ENCODE results near the gene EXOSC1. TPM values are rescaled to one million over a fixed set of nuclear protein-coding genes. Genes with fewer than 3 reads are reported as not detected.
A peak's percentile ranks its signal among the peaks of the same experiment; 100 is the strongest.

The EXOSC1 gene
- total RNA-seq, 1 experiment from 2014 or later: 47.1 TPM

DNA sequence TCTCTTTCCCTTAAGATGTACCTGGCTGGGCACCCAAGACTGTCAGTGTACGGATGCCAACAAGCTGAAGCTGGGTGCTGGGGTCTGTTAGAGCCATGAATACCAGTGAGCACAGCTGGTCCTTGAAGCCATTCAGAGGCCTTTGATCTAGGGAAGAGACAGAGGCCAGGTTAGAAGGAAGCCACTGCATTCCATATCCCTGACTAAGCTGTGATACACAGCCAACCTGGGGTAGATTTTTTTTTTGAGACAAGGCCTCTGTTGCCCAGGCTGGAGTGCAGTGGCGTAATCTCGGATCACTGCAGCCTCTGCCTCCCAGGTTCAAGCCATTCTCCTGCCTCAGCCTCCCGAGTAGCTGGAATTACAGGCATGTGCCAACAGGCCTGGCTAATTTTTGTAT is 20.9 kb upstream of the EXOSC1 start:
- peaks cover 8% of the 10 kb centered on the region; the same call in 1 of the 2 replicates for H3K36me3 ChIP-seq (ENCODE audit: insufficient read depth, low read length)
- no peak overlapping the region for H3K27ac ChIP-seq (ENCODE audit: low read length)
- H3K9ac ChIP-seq (ENCODE audit: low read length): no peak overlapping the region
- H3K9me3 ChIP-seq (ENCODE audit: low read length): no peaks in the 10 kb centered on the region
- no peaks in the 10 kb centered on the region for H3K9me2 ChIP-seq (replicated peaks; ENCODE audit: insufficient read depth, low read length)
- DNase-seq: no peak
- H3K79me2 ChIP-seq (ENCODE audit: low read length): no peaks in the 10 kb centered on the region
- H4K20me1 ChIP-seq (ENCODE audit: insufficient read depth, low read depth, low read length): no peaks in the 10 kb centered on the region
- H3K4me3 ChIP-seq (ENCODE audit: low read length): no peak overlapping the region
- no peak overlapping the region for H3K4me2 ChIP-seq (ENCODE audit: low read depth, low read length, poor library complexity, severe bottlenecking)
- H3K4me1 ChIP-seq (ENCODE audit: low read length): no peaks in the 10 kb centered on the region
- no peak overlapping the region for H2AFZ ChIP-seq (ENCODE audit: low read length)
- no peaks in the 10 kb centered on the region for H3K27me3 ChIP-seq (ENCODE audit: low read length)

DNA sequence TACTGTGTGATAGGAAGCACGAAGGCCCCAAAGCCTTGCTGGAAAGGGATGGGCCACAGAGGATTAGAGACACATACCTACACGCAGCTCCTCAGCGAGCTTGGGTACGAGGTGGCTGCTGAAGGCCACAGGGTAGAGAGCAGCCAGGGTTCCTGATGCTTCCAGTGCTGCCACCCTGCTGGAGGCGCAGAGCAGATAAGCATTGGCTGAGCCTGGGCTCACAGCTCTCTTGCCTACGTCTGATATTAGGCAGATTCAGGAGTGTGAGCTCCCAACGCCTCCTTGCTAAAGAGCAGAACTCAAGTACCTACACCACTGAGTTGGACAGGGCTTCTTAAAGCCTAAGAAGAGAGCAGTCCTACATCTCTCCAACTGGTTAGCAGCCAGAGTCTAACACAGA is 20.2 kb upstream of the EXOSC1 start:
- no peaks in the 10 kb centered on the region for H3K9me3 ChIP-seq (ENCODE audit: low read length)
- no peak overlapping the region for H3K4me2 ChIP-seq (ENCODE audit: low read depth, low read length, poor library complexity, severe bottlenecking)
- no peaks in the 10 kb centered on the region for H3K9me2 ChIP-seq (replicated peaks; ENCODE audit: insufficient read depth, low read length)
- no peaks in the 10 kb centered on the region for H3K4me1 ChIP-seq (ENCODE audit: low read length)
- no peaks in the 10 kb centered on the region for H4K20me1 ChIP-seq (ENCODE audit: insufficient read depth, low read depth, low read length)
- H3K4me3 ChIP-seq (ENCODE audit: low read length): no peak overlapping the region
- no peak overlapping the region for H2AFZ ChIP-seq (ENCODE audit: low read length)
- H3K27ac ChIP-seq (ENCODE audit: low read length): no peak overlapping the region
- H3K9ac ChIP-seq (ENCODE audit: low read length): no peak overlapping the region
- H3K36me3 ChIP-seq (ENCODE audit: insufficient read depth, low read length): peaks cover 8% of the 10 kb centered on the region; the same call in 1 of the 2 replicates
- no peaks in the 10 kb centered on the region for H3K27me3 ChIP-seq (ENCODE audit: low read length)
- no peak for DNase-seq
- H3K79me2 ChIP-seq (ENCODE audit: low read length): no peaks in the 10 kb centered on the region

DNA sequence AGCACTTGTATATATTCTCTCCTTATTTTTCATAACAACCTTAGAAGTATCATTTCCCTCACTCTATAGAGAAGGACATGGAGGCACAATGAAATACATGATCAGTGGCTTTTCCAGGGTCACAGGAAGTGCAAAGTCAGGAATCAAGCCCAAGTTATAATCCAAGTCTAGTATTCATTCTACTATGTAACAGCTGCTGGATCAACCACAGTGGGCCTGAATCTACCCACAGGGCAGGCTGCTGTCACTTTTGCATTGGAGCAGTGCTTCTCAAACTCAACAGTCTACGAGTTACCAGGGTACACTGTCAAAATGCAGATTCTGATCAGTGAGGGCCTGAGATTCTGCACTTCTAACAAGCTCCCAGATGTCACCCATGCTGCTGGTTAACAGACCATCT is 18.4 kb upstream of the EXOSC1 start:
- Histone ChIP-seq H3K4me2 (ENCODE audit: low read depth, low read length, poor library complexity, severe bottlenecking) (no peak overlapping the region), H2AFZ (ENCODE audit: low read length) (no peak overlapping the region), H3K79me2 (ENCODE audit: low read length) (no peaks in the 10 kb centered on the region), H3K4me3 (ENCODE audit: low read length) (no peak overlapping the region), H3K27ac (ENCODE audit: low read length) (no peak overlapping the region), H3K4me1 (ENCODE audit: low read length) (no peaks in the 10 kb centered on the region), H3K36me3 (ENCODE audit: insufficient read depth, low read length) (peaks cover 8% of the 10 kb centered on the region; the same call in 1 of the 2 replicates), H3K9me2 (replicated peaks; ENCODE audit: insufficient read depth, low read length) (no peaks in the 10 kb centered on the region), H3K9me3 (ENCODE audit: low read length) (no peaks in the 10 kb centered on the region), H3K9ac (ENCODE audit: low read length) (no peak overlapping the region), H3K27me3 (ENCODE audit: low read length) (no peaks in the 10 kb centered on the region), H4K20me1 (ENCODE audit: insufficient read depth, low read depth, low read length) (no peaks in the 10 kb centered on the region)
- no peak for DNase-seq

DNA sequence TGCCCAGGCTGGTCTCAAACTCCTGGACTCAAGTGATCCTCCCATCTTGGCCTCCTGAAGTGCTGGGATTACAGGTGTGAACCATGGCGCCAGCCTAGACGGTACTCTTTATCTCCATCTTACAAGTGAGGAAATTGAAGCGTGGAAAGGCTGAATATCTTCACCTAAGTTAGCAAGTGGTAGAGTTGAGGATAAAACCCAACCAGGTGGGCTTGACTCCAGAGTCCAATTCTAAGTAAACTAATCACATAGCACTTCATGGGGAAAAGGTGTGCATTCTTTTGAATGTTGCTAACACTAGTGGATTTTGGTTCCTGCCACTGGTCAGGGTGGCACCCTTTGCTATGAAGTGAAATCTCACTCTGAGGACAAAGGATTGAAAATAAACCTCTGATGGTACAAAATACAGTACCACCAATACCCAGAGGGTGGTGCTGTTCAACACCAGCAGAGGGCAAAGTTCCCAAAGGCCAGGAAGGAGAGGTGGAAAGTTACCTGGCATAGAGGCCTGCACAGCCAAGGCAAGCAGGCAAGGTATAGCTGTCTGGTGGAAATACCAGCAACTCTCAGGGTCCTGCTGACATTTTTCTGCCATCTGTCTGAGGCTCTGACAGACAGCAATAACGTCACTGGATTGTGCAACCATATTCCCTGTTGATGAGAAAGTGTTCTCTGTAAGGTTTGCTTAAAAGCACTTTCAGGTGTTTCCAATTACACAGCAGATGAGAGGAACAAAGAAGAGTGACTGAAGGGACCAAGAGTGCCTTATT is 17.7 kb upstream of the EXOSC1 start:
- Histone ChIP-seq H3K9ac (ENCODE audit: low read length) (no peak overlapping the region), H3K27ac (ENCODE audit: low read length) (no peak overlapping the region), H3K4me2 (ENCODE audit: low read depth, low read length, poor library complexity, severe bottlenecking) (no peak overlapping the region), H3K4me1 (ENCODE audit: low read length) (no peaks in the 10 kb centered on the region), H3K4me3 (ENCODE audit: low read length) (no peak overlapping the region), H3K36me3 (ENCODE audit: insufficient read depth, low read length) (peaks cover 13% of the 10 kb centered on the region; the same call in 1 of the 2 replicates), H2AFZ (ENCODE audit: low read length) (no peak overlapping the region), H3K9me3 (ENCODE audit: low read length) (no peaks in the 10 kb centered on the region), H3K79me2 (ENCODE audit: low read length) (no peaks in the 10 kb centered on the region), H4K20me1 (ENCODE audit: insufficient read depth, low read depth, low read length) (no peaks in the 10 kb centered on the region), H3K27me3 (ENCODE audit: low read length) (no peaks in the 10 kb centered on the region), H3K9me2 (replicated peaks; ENCODE audit: insufficient read depth, low read length) (no peaks in the 10 kb centered on the region)
- peak; percentile 66 for DNase-seq

DNA sequence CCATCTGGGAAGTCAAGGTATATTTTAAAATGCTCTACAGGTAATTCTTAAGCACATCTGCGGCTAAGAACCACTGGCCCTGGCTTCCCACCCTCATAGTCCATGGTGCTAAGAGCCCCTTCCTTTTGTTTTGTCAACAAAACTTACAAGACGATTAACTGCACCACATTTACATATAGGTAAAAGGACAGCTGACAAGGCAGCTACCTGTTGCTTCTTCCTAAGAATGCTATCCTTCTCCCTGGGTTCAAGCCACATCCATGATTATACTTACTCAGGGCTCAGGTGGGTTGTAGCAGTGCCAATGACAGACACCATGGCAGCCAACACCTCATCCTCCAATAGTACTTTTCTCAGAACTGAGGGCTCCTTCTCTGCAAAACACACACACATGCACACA is 16.5 kb upstream of the EXOSC1 start:
- H3K9me3 ChIP-seq (ENCODE audit: low read length): no peaks in the 10 kb centered on the region
- no peaks in the 10 kb centered on the region for H3K27me3 ChIP-seq (ENCODE audit: low read length)
- H4K20me1 ChIP-seq (ENCODE audit: insufficient read depth, low read depth, low read length): no peaks in the 10 kb centered on the region
- H3K27ac ChIP-seq (ENCODE audit: low read length): no peak overlapping the region
- no peak overlapping the region for H2AFZ ChIP-seq (ENCODE audit: low read length)
- no peaks in the 10 kb centered on the region for H3K4me1 ChIP-seq (ENCODE audit: low read length)
- peaks cover 13% of the 10 kb centered on the region; the same call in 1 of the 2 replicates for H3K36me3 ChIP-seq (ENCODE audit: insufficient read depth, low read length)
- H3K9me2 ChIP-seq (replicated peaks; ENCODE audit: insufficient read depth, low read length): no peaks in the 10 kb centered on the region
- H3K4me2 ChIP-seq (ENCODE audit: low read depth, low read length, poor library complexity, severe bottlenecking): no peak overlapping the region
- H3K4me3 ChIP-seq (ENCODE audit: low read length): no peak overlapping the region
- H3K79me2 ChIP-seq (ENCODE audit: low read length): no peaks in the 10 kb centered on the region
- no peak for DNase-seq
- no peak overlapping the region for H3K9ac ChIP-seq (ENCODE audit: low read length)

DNA sequence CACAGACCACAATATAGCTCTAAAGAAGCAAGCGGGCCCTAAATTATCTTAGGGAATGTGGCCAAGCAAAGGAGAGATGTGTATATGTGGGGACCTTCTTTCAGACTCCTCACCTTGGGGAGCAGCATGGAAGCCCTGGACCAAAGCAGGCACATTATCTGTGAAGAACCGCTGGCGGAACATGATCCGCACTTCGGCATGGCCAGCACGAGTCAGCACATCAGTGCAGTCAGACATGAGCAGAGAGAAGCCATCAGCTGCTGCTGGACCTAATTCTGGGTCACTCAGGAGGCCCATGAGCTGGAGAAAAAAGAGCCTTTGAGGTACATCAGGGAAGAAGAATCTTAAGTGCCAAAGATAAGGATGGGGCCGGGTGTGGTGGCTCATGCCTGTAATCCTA is 14.1 kb upstream of the EXOSC1 start:
- H3K27ac ChIP-seq (ENCODE audit: low read length): no peak overlapping the region
- H2AFZ ChIP-seq (ENCODE audit: low read length): no peak overlapping the region
- no peaks in the 10 kb centered on the region for H3K79me2 ChIP-seq (ENCODE audit: low read length)
- H4K20me1 ChIP-seq (ENCODE audit: insufficient read depth, low read depth, low read length): no peaks in the 10 kb centered on the region
- no peak overlapping the region for H3K9ac ChIP-seq (ENCODE audit: low read length)
- no peaks in the 10 kb centered on the region for H3K9me3 ChIP-seq (ENCODE audit: low read length)
- H3K27me3 ChIP-seq (ENCODE audit: low read length): no peaks in the 10 kb centered on the region
- H3K36me3 ChIP-seq (ENCODE audit: insufficient read depth, low read length): peaks cover 13% of the 10 kb centered on the region; the same call in 1 of the 2 replicates
- no peaks in the 10 kb centered on the region for H3K4me1 ChIP-seq (ENCODE audit: low read length)
- H3K4me2 ChIP-seq (ENCODE audit: low read depth, low read length, poor library complexity, severe bottlenecking): no peak overlapping the region
- no peak for DNase-seq
- no peak overlapping the region for H3K4me3 ChIP-seq (ENCODE audit: low read length)
- H3K9me2 ChIP-seq (replicated peaks; ENCODE audit: insufficient read depth, low read length): no peaks in the 10 kb centered on the region

DNA sequence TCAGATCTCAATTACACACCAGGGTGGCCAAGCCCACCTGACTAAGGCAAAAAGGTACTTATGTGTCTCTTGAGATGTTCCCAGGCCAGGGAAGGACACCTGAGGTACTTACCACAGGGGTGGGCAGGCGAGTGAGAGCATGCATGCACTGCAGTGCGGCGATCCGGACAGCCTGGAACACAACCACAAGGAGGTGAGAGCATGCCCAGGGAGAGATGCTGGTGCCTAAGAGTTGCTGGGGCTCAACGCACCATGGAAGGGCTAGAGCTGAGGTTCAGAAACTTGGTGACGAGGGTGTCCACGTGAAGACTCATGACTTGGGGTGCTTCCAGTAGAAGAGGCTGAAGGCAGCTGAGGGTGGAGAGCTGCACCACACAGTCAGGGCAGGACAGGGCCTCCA is 13.3 kb upstream of the EXOSC1 start:
- Histone ChIP-seq H3K4me3 (ENCODE audit: low read length) (no peak overlapping the region), H2AFZ (ENCODE audit: low read length) (no peak overlapping the region), H3K27ac (ENCODE audit: low read length) (no peak overlapping the region), H3K4me2 (ENCODE audit: low read depth, low read length, poor library complexity, severe bottlenecking) (no peak overlapping the region), H4K20me1 (ENCODE audit: insufficient read depth, low read depth, low read length) (no peaks in the 10 kb centered on the region), H3K27me3 (ENCODE audit: low read length) (no peaks in the 10 kb centered on the region), H3K4me1 (ENCODE audit: low read length) (no peaks in the 10 kb centered on the region), H3K79me2 (ENCODE audit: low read length) (no peaks in the 10 kb centered on the region), H3K9me3 (ENCODE audit: low read length) (no peaks in the 10 kb centered on the region), H3K36me3 (ENCODE audit: insufficient read depth, low read length) (peaks cover 13% of the 10 kb centered on the region; the same call in 1 of the 2 replicates), H3K9ac (ENCODE audit: low read length) (no peak overlapping the region), H3K9me2 (replicated peaks; ENCODE audit: insufficient read depth, low read length) (no peaks in the 10 kb centered on the region)
- no peak for DNase-seq

DNA sequence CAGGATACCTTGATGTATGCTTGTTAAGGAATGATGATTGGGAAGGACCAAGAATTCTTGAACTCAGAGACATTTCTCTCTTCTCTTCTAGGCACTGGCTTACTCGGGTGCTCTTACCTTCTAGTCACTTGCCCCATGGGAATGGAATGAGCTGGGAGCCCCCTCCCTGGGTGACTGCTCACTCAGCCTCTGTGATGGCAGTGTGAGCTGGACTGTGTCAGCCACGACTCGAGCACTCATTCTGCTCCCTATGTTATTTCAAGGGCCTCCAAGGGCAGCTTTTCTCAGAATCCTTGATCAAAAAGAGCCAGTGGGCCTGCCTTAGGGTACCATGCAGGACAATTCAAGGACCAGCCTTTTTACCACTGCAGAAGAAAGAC is 10.9 kb upstream of the EXOSC1 start:
- H3K4me2 ChIP-seq (ENCODE audit: low read depth, low read length, poor library complexity, severe bottlenecking): no peak overlapping the region
- no peaks in the 10 kb centered on the region for H3K27me3 ChIP-seq (ENCODE audit: low read length)
- no peak overlapping the region for H2AFZ ChIP-seq (ENCODE audit: low read length)
- H3K9ac ChIP-seq (ENCODE audit: low read length): no peak overlapping the region
- H3K4me3 ChIP-seq (ENCODE audit: low read length): no peak overlapping the region
- peaks cover 5% of the 10 kb centered on the region; the same call in 1 of the 2 replicates for H3K36me3 ChIP-seq (ENCODE audit: insufficient read depth, low read length)
- H3K79me2 ChIP-seq (ENCODE audit: low read length): no peaks in the 10 kb centered on the region
- H3K9me2 ChIP-seq (replicated peaks; ENCODE audit: insufficient read depth, low read length): no peaks in the 10 kb centered on the region
- H4K20me1 ChIP-seq (ENCODE audit: insufficient read depth, low read depth, low read length): no peaks in the 10 kb centered on the region
- H3K27ac ChIP-seq (ENCODE audit: low read length): no peak overlapping the region
- DNase-seq: no peak
- no peaks in the 10 kb centered on the region for H3K9me3 ChIP-seq (ENCODE audit: low read length)
- H3K4me1 ChIP-seq (ENCODE audit: low read length): no peaks in the 10 kb centered on the region

Measured in Karpas-422 (cell line).